GM10847 (cell line): ENCODE results near the gene FAM200B.

ENCODE experiments used
- POLR2A ChIP-seq: IDR thresholded peaks from 2 replicates; pipeline ENCODE4 v1.6.1; 2011; ENCODE audit not compliant: insufficient read length; ENCODE audit errors: extremely low read depth

FAM200B gene

DNA sequence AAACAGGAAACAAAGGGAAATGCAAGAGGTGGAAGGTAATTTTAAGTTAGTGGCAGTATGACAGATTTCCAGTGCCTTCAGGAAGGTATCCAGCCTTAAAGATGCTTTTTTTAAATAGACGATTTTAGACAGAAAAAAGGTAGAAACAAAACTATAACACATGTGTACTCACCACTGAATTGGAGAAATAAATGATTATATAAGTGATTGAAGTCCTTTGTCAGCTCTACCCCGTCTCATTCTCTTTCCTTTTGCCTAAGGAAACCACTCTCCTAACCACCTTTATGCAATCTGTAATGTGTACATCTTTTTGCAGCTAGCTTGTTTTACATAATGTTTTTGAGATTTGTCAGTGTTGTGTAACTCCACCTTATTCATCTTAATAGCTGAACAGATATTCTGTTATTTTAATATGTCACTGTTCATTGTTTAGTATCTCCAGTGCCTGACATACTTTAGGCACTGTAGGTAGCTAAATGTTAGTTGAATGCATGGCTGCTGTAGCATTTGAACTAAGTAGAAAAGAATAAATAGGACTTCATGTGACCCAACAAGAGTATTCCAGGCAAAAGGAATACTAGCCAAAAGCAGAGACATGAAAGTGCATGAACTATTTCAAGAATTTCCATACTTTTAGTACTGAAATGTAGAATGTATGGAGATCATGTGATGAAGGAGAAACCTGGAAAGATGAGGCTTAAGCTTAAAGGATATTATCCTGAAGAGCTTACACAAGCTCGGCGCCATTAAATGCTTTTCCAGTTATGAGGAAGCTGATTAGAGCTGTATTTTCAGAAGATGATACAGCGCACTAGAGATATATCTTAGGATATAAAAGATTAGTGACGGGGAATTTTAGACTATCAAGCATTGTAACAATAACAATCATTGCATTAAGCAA, 865 bp downstream of the FAM200B start:
- TF ChIP-seq POLR2A = no peak

DNA sequence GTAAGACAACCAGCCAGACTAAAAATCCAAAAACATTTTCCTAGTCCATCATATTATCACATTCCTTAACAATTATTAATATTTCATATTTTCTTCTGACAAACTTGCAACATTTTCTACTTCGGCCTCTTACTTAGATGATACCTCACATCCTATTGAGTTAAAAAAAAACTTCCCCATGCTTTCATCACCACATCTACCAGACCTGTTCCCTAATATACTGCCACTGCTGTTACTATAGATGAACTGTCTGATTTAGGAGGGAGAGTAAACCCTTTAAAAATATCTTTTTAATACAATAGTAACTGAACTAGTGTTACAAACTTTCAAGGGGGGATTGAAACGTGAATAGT, 1.5 kb downstream of the FAM200B start:
- TF ChIP-seq POLR2A = no peak

DNA sequence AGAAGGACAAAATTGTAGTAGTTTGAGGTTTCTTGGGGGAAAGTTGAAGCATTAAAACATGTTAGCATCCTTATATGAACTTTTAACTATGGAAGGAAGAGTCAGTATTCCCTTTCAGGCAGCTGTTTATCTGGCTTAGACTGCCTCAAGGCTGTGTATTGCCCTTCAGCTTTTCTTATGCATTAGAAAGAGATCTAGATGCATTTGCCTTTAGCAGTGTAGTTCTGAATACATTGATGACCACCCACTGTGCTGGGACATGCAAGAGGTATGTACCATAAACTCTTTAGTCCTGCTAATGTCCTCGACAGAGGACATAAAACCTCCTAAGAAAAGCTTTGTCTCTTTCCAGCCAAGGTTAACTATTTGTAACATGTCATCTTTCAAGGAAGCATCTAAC, 2.9 kb downstream of the FAM200B start:
- TF ChIP-seq POLR2A = no peak

DNA sequence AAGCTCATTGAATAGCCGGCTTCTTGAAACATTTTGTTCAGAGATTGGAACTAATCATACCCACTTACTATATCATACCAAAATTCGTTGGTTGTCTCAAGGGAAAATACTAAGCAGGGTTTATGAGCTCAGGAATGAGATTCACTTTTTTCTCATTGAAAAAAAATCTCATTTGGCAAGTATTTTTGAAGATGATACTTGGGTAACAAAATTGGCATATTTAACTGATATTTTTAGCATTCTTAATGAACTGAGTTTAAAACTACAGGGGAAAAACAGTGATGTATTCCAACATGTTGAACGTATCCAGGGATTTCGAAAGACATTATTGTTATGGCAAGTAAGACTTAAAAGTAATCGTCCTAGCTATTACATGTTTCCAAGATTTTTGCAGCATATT, 6.4 kb downstream of the FAM200B start:
- TF ChIP-seq POLR2A = no peak

DNA sequence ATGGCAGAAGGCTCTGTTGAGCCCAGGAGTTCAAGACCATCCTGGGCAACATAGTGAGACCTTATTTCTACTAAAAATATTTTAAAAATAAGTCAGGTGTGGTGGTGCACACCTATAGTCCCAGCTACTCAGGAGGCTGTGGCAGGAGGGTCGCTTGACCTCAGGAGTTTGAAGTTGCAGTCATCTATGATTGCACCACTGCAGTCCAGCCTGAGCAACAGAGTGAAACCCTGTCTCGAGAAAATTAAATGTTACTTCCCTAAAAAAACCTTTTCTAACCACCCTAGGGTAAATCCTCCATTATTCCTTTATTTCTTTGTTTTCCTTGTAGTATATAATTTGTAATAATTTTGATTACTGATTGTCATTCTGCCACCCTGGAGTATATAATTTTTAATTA, 7.9 kb downstream of the FAM200B start:
- TF ChIP-seq POLR2A = no peak

DNA sequence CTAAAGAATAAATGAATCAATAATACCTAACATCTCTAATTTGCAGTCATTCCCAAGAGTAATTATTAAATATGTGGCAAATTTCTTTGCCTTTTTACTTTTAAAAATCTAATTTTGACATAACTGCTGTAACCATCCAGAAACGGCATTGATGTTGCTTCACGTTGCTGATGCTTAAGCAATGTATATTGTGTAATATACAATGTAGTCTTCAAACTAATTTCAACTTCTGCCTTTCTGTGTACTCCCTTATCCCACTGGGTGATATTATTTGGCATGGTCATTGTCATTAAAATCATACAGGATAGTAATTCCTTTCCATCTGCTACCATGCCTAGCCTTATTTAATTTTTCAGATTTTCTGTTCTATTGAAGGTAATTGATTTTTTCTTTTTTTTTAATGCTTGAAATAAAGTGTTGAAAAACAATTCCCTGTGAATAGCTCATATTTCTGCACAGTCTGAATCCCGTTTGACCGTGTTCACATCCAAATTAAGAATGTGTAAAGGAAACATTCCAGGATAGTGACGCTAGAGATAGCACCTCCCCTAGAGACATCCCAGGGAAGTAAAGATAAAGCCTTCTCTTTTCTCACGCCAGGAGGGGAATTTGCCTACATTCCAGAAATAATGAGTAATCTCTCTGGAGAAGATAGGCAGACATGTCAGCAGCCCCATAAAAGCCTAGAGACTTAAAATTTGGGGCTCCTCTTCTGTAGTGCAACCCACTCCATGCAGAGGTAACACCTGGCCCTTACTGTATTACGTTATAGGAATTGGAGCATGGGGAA, 8.6 kb downstream of the FAM200B start:
- TF ChIP-seq POLR2A = no peak

DNA sequence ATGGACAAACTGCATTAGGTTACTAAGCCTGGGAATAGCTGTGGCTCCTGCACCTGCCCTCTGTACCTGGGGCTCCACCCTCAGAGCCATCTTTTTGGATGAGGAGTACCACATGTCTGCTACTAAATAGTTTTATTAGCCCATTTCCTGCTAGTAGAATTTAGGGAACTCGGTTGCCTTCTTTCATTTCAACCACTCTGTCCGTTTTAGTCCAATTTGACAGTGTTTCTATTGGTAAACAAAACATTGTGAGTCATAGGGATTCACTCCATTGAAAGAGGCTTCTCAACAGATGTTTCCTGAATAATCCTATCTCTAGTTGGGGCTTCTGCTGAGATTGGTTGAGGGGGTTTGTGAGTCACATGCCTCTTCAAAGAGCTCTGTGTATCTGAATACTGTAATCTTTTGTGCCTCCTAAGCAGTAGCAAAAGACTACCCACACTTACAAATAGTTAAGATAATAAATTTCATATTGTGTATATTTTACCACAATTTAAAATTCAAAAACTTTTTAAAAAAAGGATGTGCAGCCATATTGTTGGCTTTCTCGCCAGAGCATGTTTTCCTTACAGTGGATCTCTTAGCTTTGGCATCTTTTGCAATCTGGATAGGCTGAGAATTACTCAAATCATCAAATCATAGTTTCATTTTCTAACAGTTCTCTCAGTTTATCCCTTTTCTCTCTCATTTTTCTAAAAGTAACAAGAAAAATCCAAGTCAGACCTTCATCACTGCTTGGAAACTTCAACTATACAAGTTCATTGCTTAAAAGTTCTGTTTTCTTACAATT, 9.9 kb downstream of the FAM200B start:
- no peak for TF ChIP-seq POLR2A

DNA sequence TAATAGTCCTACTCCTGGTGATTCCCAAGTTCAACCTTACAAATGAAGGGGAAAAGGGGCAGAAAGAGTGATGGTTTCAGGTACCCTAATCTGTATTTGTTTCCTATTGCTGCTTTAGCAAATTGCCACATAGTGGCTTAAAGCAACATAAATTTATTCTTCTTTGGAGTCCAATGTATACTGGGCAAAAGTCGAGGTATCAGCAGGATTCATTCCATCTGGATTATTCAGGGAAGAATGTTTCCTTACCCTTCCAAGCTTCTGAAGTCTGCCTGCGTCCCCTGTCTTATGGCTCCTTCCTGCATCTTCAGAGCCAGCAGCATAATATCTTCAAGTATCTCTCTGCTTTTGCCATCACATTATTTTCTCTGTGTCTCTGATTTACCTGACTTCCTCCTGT, 11.0 kb downstream of the FAM200B start:
- TF ChIP-seq POLR2A = no peak

DNA sequence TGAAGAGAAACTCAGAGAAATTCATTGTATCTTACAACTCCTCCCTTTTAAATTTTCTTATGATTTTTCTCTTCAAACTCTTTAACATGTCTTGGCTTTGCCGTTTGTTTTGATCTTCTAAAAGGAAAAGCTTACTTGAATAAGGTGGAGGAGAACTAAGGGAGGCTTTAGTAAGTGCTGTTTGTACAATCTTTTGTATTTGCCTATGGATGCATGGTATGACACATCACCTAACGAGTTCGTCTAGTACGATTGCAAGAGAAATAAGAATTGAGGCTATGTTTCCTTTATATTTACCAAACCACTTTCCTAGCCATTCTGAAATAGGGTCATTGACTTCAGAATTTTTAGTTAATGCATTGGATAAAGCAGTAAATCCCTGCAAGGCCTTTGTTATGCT, 12.8 kb downstream of the FAM200B start:
- no peak for TF ChIP-seq POLR2A

DNA sequence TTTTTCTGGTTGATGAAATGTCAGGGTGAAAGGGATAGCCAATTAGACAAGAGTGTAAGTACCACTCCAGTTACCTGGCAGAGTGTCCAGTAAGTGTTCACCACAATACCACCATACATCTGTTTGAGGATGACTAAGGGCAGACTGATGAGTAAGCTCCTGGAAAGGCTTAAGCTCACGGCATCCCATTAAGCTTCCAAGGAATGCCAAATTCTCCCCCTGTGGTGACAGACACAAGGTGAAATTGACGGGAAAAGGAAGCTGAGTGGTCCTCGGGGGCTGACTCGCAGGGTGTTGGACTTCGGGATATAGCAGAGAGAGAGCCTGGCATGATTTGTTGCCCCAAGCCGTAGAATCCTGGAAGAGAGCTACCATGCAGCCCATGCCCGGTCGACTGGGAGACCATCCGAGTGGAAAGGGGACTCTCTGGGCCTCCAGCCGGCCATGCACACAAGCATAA, 13.6 kb downstream of the FAM200B start:
- TF ChIP-seq POLR2A = no peak

DNA sequence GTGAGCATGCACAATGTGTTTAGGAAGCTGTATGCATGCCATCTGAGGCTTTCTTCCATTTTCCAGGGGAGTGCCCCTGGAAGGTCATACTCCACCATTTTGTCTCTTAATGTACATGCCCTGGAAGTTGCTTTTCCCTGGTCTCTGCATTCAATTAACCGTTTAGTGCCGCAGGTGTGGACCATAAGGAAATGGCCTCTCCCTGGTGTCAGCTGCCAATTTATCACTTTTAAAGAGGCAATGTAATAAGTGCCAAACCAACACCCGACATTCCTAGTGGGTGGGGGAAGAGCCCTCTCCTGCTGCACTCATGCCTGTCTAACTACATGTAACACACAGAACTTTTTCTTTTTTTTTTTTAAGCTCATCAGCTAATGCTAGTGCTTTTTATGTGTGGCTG, 14.1 kb downstream of the FAM200B start:
- no peak for TF ChIP-seq POLR2A

DNA sequence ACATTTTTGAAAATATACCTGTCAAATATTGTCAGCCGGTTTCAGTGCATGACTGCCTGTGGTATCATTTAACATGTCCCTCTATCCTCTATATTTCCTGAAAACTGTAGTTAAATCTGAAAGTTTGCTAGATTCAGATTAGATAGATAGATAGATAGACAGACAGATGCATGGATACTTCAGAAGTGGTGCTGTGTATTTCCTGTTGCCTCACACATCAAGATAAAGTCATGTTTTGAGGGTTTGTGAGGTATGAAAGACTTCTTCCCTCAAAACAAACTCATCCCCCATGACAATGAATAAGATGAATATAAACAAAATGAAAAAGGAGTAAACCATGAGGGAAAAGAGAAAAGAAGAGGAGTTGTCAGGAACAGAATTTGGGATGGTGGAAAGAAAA, 15.2 kb downstream of the FAM200B start:
- no peak for TF ChIP-seq POLR2A

DNA sequence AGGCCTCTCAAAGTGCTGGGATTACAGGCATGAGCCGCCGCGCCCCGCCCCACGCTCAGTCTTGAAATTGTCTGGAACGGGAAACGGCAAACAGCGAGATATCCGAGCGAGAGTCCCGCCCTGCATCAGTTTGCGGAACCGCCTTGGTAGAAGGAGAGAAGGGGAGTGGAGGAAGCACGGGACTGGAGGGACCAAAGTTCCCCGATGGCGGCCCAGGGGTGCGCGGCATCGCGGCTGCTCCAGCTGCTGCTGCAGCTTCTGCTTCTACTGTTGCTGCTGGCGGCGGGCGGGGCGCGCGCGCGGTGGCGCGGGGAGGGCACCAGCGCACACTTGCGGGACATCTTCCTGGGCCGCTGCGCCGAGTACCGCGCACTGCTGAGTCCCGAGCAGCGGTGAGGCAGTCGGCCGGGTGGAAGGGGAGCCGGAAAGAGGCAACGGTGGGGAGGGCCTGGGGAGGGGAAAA, 21.3 kb downstream of the FAM200B start, which contains the start of gene BST1:
Gene BST1, plus strand, starts transcription at position 125 of the 463 bp plus-strand sequence. Its CDS starts 80 bp downstream, at position 205.
- no peak for TF ChIP-seq POLR2A

DNA sequence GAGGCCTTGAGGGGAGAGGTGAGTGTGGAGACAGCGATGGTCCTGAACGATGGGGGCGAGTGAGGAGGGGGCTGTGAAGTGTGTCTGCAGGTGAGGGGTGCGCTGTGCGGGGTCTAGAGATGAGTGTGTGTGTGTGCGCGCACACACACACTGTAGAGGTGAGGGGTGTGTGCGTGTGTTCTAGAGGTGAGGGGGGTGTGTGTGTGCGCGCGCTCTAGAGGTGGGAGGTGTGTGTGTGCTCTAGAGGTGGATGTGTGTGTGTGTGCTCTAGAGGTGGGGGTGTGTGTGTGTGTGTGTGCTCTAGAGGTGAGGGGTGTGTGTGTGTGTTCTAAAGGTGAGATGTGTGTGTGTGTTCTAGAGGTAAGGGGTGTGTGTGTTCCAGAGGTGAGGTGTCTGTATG, 21.8 kb downstream of the FAM200B start:
- no peak for TF ChIP-seq POLR2A

DNA sequence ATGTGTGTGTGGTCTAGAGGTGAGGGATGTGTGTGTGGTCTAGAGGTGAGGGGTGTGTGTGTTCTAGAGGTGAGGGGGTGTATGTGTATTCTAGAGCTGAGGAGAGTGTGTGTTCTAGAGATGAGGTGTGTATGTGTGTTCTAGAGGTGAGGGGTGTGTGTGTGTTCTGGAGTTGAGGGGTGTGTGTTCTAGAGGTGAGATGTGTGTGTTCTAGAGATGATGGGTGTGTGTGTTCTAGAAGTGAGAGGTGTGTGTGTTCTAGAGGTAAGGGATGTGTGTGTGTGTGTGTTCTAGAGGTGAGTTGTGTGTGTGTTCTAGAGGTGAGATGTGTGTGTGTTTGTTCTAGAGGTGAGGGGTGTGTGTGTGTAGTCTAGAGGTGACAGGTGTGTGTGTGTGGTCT, 22.5 kb downstream of the FAM200B start:
- TF ChIP-seq POLR2A = no peak

DNA sequence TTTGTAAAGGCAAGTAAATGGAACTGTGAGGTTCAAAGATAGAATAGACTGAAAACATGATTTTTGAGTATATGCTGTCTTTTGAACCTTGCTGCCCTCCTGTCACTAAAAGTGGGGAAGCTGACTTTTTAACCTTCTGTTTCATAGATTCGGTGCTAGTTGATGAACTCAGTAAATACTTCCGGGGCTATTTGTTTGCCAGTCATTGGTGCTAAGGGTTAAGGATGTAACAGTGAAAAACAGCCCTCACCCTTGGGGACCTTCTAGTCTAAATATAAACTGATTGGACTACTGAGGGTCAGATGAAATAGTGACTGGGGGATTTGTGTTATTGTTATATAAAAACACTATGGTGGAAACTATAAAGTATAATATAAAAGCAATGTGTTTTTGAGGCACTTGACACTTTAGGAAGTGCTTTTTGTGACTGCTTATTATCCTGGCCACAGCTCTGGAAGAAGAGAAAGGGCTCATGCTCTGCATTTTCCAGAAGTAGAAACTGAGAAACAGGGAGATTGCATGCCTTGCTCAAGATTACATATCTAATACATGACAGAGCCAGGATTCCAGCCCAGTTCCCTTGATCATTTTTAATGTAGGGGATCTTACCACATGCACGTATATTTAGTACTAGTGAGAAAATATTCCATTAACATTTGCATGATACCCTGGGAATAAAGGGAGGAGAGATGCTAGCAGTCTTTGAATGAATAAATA, 25.2 kb downstream of the FAM200B start:
- TF ChIP-seq POLR2A = no peak
